ENCODE measurements around the gene H1-8.

DNA sequence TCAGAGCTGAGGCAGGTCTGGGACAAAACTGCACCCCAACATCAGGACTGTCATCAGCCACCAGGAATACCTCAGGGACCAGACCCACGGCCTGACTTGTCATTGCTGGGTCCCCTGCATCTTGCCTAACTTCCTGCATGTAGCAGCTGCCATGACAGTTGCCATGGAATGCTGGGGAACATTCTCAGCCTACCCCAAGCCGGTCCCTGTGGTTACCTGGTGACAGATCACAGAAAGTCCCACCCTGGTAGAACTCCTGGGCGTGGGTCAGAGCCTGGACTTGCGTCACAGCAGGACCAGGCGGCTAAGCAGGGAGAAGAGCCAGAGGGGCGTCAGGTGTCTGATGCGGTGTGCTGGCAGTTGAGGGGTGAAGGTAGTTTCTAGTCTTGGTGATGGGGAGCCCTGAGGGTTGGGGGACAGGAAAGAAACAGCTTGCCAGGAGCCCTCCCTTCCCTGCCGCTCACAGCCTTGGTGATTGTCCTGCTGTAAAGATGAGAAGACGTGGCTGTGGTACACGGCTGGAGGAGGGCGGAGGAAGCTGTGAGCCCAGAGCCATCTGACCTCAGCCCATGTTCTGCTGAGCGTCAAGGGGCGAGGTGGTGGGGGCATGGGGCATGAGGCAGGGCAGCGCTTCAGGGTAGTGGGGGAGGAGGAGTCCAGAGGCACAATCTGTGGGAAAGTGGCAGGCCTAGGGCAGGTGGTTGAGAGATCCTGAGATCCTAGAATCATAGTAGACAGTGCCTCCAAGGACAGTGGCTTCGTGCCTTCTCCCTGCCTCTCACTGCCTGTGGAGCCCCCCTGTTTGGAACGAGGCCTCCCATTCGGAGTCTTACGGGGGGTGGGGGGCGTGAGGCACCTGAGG, 5.4 kb downstream of the H1-8 start:
- TF ChIP-seq, protein P1, sequence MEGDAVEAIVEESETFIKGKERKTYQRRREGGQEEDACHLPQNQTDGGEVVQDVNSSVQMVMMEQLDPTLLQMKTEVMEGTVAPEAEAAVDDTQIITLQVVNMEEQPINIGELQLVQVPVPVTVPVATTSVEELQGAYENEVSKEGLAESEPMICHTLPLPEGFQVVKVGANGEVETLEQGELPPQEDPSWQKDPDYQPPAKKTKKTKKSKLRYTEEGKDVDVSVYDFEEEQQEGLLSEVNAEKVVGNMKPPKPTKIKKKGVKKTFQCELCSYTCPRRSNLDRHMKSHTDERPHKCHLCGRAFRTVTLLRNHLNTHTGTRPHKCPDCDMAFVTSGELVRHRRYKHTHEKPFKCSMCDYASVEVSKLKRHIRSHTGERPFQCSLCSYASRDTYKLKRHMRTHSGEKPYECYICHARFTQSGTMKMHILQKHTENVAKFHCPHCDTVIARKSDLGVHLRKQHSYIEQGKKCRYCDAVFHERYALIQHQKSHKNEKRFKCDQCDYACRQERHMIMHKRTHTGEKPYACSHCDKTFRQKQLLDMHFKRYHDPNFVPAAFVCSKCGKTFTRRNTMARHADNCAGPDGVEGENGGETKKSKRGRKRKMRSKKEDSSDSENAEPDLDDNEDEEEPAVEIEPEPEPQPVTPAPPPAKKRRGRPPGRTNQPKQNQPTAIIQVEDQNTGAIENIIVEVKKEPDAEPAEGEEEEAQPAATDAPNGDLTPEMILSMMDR (IDR thresholded peaks at IDR 0.05) = no peak
- TF ChIP-seq POLR2A (IDR thresholded peaks at IDR 0.05) = no peak
- TF ChIP-seq EP300 (IDR thresholded peaks at IDR 0.05) = no peak
